Activated CD4-positive, alpha-beta T cell treated with anti-CD3 and anti-CD28 coated beads for 36 hours (primary cell): Measurements from ENCODE around the gene NUDT16L1. TPM values are rescaled to one million over a fixed set of nuclear protein-coding genes. Genes with fewer than 3 reads are reported as not detected.

Experiments used
- ATAC-seq: fragments of 200-7000 bp; cut with Tn5 transposase; one replicate; pipeline ENCODE4 v1.10.0; 2021; ENCODE audit warnings: mild to moderate bottlenecking, moderate library complexity
- CTCF ChIA-PET: fragments of 350-600 bp; sonication (Branson Sonifier 250); formaldehyde crosslinking; loops from one replicate; lab custom pipeline; 2021; ENCODE audit warnings: antibody characterized with exemption; lab: Charles Lee
- POLR2A ChIA-PET: fragments of 350-600 bp; sonication (Branson Sonifier 250); formaldehyde crosslinking; loops from one replicate; lab custom pipeline; 2021; ENCODE audit warnings: antibody characterized with exemption, inconsistent platforms; lab: Charles Lee
- DNase-seq: peaks from one replicate; pipeline ENCODE4 v3.0.0-alpha.2; 2020
- H3K27ac Mint-ChIP-seq: one replicate; pipeline ENCODE4 v1.8.0; 2021; ENCODE audit warnings: mixed read lengths
- H3K27me3 Mint-ChIP-seq: one replicate; pipeline ENCODE4 v1.8.0; 2021; ENCODE audit warnings: mixed read lengths
- H3K36me3 Mint-ChIP-seq: one replicate; pipeline ENCODE4 v1.8.0; 2021; ENCODE audit warnings: low read depth, mixed read lengths
- H3K4me1 Mint-ChIP-seq: one replicate; pipeline ENCODE4 v1.8.0; 2021; ENCODE audit warnings: mixed read lengths
- H3K4me3 Mint-ChIP-seq: one replicate; pipeline ENCODE4 v1.8.0; 2021; ENCODE audit warnings: mild to moderate bottlenecking, moderate library complexity, mixed read lengths
- H3K9me3 Mint-ChIP-seq: one replicate; pipeline ENCODE4 v1.8.0; 2021; ENCODE audit warnings: low read depth, mixed read lengths
- intact Hi-C, 2 experiments: fragments of 100-400 bp; cut with DNase I in 1 of 2; cut with micrococcal nuclease in 1 of 2; formaldehyde crosslinking; loops; one replicate each; pipeline versions ENCODE4 v1.14.2 to v1.15.1; 2022 to 2024; cut with DNase I, micrococcal nuclease
- total RNA-seq, 2 experiments: library from RNA; stranded (reverse); gene quantifications; one replicate each; pipeline ENCODE4 v1.2.3, GENCODE V29; 2021

NUDT16L1 gene
- total RNA-seq, 2 experiments from 2014 or later, result 16.4 to 22.5 TPM

DNA sequence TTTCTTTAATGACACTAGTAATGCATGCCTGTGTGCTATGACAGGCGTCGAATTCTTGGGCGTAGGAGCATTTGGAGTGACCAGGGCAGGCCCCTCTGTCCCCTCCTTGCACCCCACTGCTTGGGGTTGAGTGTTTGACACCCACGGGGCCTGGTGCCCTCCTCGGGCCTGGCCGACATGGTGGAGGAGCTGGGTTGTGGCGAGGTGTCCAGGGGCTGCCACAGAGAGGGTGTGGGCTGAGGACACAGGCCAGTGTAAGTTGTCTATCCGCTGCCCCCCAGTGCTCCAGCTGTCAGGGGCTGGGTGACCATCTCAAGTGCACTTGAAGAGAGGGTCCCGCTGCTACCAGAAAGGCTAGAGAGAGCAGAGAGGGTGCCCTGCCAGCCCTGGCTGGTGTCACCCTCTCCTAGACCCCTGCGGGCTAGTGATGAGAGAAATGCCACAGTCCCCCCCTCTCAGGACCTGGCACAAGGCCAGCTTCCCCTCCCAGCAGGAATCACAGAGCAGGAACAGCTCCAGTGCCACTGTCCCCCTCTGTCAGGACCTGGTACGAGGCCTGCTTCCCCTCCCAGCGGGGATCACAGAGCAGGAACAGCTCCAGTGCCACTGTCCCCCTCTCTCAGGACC lies 38.3 kb upstream of the NUDT16L1 start:
- CTCF ChIA-PET, result no interaction called here
- Mint-ChIP-seq H3K9me3 (no peaks in the 10 kb centered on the region), H3K36me3 (peaks cover 21% of the 10 kb centered on the region), H3K4me1 (peaks cover 22% of the 10 kb centered on the region), H3K4me3 (no peak overlapping the region), H3K27me3 (no peaks in the 10 kb centered on the region), H3K27ac (no peak overlapping the region)
- DNase-seq (no peak), ATAC-seq (no peak)
- intact Hi-C loops, result no loop called here
- POLR2A ChIA-PET, result no interaction called here

DNA sequence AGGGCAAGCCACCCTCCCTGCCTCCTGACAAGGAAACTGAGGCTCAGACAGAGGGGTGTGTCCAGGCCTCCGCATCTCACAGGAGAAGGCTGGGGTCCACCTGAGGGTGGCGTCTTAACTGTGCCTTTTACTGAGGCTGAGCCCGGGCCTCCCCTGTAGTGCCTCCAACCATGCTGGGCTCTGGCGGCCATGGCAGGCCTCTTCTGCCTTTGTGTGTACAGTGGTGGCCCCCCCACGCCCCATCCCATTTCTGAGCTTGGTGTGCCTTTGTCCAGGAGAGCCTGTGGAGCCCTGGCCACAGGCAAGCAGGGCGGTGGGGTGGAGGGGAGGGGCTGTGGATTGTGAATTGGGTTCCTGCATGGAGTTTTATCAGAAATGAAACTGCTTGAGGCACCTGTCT lies 37.6 kb upstream of the NUDT16L1 start:
- DNase-seq, result no peak
- intact Hi-C loops, result no loop called here
- H3K4me1 Mint-ChIP-seq, result peaks cover 26% of the 10 kb centered on the region
- ChIA-PET POLR2A (interaction anchor here (0.6 kb wide), 1 partner anchor 37 kb away, joined by 3 read pairs; no protein-coding TSS in a partner anchor), CTCF (no interaction called here)
- no peak overlapping the region for H3K4me3 Mint-ChIP-seq
- H3K9me3 Mint-ChIP-seq, result no peaks in the 10 kb centered on the region
- peaks cover 15% of the 10 kb centered on the region for H3K36me3 Mint-ChIP-seq
- H3K27ac Mint-ChIP-seq, result no peak overlapping the region
- ATAC-seq, result no peak
- H3K27me3 Mint-ChIP-seq, result no peaks in the 10 kb centered on the region

DNA sequence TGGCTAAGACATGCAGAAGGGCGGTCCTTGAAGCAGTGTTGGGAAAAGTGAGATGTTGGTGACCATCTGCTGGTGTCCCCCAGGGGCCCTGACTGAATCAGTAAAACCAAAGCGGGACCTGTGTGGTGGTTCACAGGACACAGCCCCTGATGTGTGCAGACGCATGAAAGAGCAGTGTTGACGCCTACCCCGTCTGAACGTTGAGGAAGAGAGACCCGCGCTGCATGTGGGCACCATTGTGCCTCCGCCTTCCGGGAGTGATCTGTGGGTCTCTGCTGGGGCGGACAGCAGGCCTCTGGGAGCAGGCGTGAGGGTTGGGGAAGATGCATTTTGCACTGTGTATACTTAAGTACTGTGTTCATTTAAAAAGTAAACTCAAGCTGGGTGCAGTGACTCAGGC lies 37.1 kb upstream of the NUDT16L1 start:
- Mint-ChIP-seq H3K36me3 (peaks cover 12% of the 10 kb centered on the region), H3K27ac (no peak overlapping the region), H3K27me3 (no peaks in the 10 kb centered on the region), H3K4me1 (peaks cover 30% of the 10 kb centered on the region), H3K4me3 (no peak overlapping the region), H3K9me3 (no peaks in the 10 kb centered on the region)
- ChIA-PET POLR2A (interaction anchor here (0.6 kb wide), 1 partner anchor 36 kb away, joined by 3 read pairs; no protein-coding TSS in a partner anchor), CTCF (no interaction called here)
- ATAC-seq (no peak), DNase-seq (no peak)
- intact Hi-C loops, result no loop called here

DNA sequence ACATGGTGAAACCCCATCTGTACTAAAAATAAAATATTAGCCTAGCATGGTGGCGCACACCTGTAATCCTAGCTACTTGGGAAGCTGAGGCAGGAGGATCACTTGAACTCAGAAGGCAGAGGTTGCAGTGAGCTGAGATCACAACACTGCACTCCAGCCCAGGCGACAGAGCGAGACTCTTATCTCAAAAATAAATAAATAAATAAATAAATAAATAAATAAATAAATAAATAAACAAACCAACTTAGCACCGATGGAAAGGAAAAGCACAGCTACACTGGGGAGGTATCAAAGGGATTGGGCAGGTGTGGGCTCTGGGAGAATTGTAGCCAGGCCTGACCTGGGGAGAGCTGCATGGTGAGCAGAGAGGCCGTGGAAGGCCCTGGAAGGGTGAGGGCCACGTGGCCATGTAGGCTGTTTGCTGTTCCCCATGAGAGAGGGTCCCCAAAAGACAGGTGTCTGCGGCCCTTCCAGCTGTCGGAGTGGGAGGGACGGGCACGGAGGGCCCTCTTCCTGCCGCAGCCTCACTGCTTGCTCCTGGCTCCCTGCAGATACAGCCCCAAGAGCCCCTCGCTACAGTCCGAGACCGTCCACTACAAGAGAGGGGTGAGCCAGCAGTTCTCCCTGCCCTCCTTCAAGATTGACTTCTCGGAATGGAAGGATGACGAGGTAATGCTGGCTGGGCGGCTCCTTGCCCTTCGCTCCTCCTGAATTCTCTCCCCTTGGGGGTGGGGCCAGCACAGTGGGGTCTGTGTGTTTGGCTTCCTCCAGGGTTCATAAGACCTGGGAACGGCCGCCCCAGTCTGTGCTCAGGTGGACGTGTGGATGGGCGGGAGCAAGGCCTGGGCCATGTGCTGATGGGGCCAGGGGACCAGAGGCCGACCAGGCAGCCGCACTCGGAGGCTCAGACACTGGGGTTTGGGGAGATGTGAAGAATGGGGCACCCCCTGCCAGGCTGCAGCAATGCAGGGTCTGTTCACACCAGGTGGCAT lies 36.4 kb upstream of the NUDT16L1 start:
- peaks cover 37% of the 10 kb centered on the region for H3K4me1 Mint-ChIP-seq
- CTCF ChIA-PET, result interaction anchor here (0.6 to 0.8 kb wide), 2 partner anchors 33 to 151 kb away, joined by 3 to 4 read pairs; no protein-coding TSS in a partner anchor
- H3K36me3 Mint-ChIP-seq, result peaks cover 10% of the 10 kb centered on the region
- H3K27me3 Mint-ChIP-seq, result no peaks in the 10 kb centered on the region
- H3K9me3 Mint-ChIP-seq, result no peaks in the 10 kb centered on the region
- no peak overlapping the region for H3K27ac Mint-ChIP-seq
- intact Hi-C loops, result no loop called here
- DNase-seq, result no peak
- no peak overlapping the region for H3K4me3 Mint-ChIP-seq
- no peak for ATAC-seq
- POLR2A ChIA-PET, result interaction anchor here (0.6 kb wide), 1 partner anchor 36 kb away, joined by 3 read pairs; no protein-coding TSS in a partner anchor

DNA sequence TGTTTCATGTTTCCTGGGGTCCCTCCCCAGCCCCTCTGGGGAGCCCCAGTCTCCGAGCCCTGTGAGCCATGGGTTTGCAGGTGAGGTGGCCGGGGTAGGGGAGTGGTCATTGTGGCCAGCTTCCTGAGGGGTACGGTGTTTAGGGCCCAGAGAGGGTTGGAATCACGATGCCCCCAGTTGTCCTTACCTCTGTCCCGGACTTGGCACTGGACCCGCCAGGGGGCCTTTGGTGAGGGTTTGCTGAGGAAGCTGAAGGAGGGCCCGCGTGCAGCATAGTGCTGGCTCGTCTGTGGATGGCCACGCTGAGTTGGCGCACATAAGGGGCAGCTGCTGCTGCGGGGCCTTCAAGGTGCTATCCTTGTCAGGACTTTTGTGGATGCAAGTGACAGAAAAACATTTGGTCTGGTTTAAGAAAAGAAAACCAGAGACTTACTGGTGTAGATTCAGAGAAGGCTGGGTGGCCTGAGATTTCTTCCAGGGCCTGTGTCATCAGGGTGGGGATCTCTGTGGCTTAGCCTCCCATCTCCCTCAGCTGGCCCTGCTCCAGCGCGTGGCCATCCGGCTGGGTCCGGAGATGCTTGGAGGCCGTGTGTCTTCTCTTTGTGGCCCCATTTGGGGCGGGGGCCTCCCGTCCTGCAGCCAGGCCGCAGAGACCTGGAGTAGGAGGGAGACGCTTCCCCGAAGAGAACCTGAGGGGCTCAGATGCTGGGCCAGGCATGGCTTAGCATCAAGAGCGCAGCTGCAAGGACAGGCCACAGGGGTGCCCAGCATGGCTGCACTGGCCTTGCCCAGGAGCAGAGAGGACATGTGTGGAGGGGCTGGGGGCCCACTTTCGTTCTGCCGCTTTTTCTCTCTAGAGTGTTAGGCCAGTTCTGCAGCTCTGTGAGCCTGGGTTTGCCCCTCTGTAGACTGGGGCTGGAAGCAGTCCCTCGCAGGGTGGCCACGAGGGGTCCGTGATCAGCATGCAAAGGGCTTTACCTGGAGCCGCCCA lies 33.7 kb upstream of the NUDT16L1 start:
- peaks cover 62% of the 10 kb centered on the region for H3K4me1 Mint-ChIP-seq
- DNase-seq, result no peak
- ATAC-seq, result no peak
- H3K36me3 Mint-ChIP-seq, result peaks cover 20% of the 10 kb centered on the region
- intact Hi-C loops, result loop anchor here (1.0 to 5.0 kb wide), 4 partner anchors 32 to 75 kb away; partner anchors contain the start of genes ANKS3 (in 1 of the 2), DNAAF8 (in 1 of the 2) and MGRN1 (in 1 of the 2)
- no peaks in the 10 kb centered on the region for H3K27me3 Mint-ChIP-seq
- H3K9me3 Mint-ChIP-seq, result no peaks in the 10 kb centered on the region
- ChIA-PET CTCF (interaction anchor here (1.0 to 1.6 kb wide), 3 partner anchors 9 to 21 kb away, joined by 3 to 4 read pairs (median 3); no protein-coding TSS in a partner anchor), POLR2A (interaction anchor here (1.0 kb wide), 1 partner anchor 35 kb away, joined by 3 read pairs; the partner anchor contains the start of gene MGRN1)
- no peak overlapping the region for H3K27ac Mint-ChIP-seq
- H3K4me3 Mint-ChIP-seq, result no peak overlapping the region

DNA sequence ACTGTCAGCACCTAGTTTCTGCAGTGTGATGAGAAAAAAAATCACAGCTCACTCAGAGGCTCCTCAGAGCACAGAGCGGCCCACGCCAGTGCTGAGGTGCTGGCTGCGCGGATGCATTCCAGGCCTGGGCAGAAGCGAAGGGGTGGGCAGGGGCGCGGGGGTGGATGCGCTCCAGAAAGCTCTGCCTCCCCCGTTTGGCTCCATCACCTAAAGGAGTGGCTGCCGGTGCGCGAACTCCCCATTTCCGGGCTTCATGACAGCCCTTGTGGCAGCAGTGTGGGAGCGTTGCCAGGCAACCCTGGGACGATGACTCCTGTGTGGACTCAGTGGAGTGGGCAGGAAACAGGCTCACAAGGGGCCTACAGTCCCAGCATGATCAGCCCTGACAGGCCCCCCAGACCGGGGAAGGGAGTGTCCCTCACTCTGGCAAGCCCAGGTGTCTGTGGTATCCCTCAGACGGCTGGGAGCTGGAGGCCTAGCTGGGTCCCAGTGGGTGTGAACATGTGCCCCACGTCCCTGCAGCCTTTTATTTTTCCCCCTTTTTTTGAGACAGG lies 32.8 kb upstream of the NUDT16L1 start:
- ChIA-PET CTCF (interaction anchor here (0.7 to 1.4 kb wide), 3 partner anchors 10 to 124 kb away, joined by 3 read pairs; no protein-coding TSS in a partner anchor), POLR2A (interaction anchor here (1.0 to 1.2 kb wide), 2 partner anchors 35 to 185 kb away, joined by 3 read pairs; partner anchors contain the start of genes HMOX2 and MGRN1)
- no peaks in the 10 kb centered on the region for H3K9me3 Mint-ChIP-seq
- peaks cover 23% of the 10 kb centered on the region for H3K36me3 Mint-ChIP-seq
- ATAC-seq (peak; percentile 82), DNase-seq (peak; percentile 94)
- peak overlapping the region; percentile 68 for H3K27ac Mint-ChIP-seq
- intact Hi-C loops, result loop anchor here (1.0 to 5.0 kb wide), 4 partner anchors 33 to 74 kb away; partner anchors contain the start of genes ANKS3 (in 1 of the 2), DNAAF8 (in 1 of the 2) and MGRN1 (in 1 of the 2)
- H3K27me3 Mint-ChIP-seq, result no peaks in the 10 kb centered on the region
- H3K4me3 Mint-ChIP-seq, result no peak overlapping the region
- H3K4me1 Mint-ChIP-seq, result peaks cover 70% of the 10 kb centered on the region

DNA sequence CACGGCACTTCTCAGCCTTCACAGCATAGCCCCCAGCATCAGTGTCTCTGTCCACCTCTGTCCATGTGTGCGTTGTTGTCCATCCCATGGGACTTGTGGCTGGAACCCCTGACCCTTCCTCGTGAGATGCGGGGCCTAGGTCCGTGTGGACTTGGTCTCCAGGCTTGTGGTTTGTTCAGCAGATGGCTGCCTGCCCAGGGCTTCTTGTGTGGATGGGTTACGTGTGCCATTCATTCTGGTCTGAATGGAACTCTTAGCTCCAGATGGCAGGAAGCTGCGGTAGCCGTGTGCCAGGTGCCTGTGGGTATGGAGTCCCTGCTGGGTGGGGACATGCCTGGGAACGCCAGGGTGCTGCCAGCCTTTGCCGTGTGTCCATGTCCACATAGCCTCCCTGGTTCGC lies 31.7 kb upstream of the NUDT16L1 start:
- Mint-ChIP-seq H3K9me3 (no peaks in the 10 kb centered on the region), H3K4me3 (no peak overlapping the region), H3K4me1 (peaks cover 75% of the 10 kb centered on the region), H3K27ac (peak overlapping the region; percentile 78), H3K27me3 (no peaks in the 10 kb centered on the region), H3K36me3 (peaks cover 19% of the 10 kb centered on the region)
- intact Hi-C loops, result loop anchor here (2.0 to 5.0 kb wide), 2 partner anchors 34 to 73 kb away; partner anchors contain the start of genes ANKS3 (in 1 of the 2) and DNAAF8 (in 1 of the 2)
- ATAC-seq, result no peak
- CTCF ChIA-PET, result no interaction called here
- no peak for DNase-seq
- POLR2A ChIA-PET, result interaction anchor here (1.2 kb wide), 1 partner anchor 186 kb away, joined by 3 read pairs; the partner anchor contains the start of gene HMOX2

DNA sequence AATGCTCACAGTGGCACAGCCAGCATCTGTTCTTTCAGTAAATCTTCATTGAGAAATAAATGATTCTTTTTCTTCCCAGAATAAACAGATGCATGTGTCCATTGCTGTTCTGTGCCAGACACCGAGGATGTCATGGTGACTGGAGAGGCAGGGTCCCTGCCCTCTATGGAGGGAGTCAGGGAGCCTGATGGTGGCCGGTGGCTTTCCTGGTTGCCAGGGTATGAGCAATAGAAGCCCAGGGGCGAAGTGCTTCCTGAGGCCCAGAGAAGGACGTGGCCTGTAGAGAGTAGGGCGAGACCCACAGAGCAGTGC lies 29.9 kb upstream of the NUDT16L1 start:
- ChIA-PET POLR2A (interaction anchor here (0.6 kb wide), 1 partner anchor 48 kb away, joined by 3 read pairs; no protein-coding TSS in a partner anchor), CTCF (no interaction called here)
- intact Hi-C loops, result loop anchor here in 1 of 2 experiments (5.0 kb wide), 1 partner anchor 36 kb away; no protein-coding TSS in a partner anchor
- ATAC-seq, result no peak
- peaks cover 73% of the 10 kb centered on the region for H3K4me1 Mint-ChIP-seq
- H3K4me3 Mint-ChIP-seq, result peak overlapping the region; percentile 31
- no peaks in the 10 kb centered on the region for H3K9me3 Mint-ChIP-seq
- peak overlapping the region; percentile 92 for H3K27ac Mint-ChIP-seq
- H3K27me3 Mint-ChIP-seq, result no peaks in the 10 kb centered on the region
- no peak for DNase-seq
- H3K36me3 Mint-ChIP-seq, result peaks cover 27% of the 10 kb centered on the region

DNA sequence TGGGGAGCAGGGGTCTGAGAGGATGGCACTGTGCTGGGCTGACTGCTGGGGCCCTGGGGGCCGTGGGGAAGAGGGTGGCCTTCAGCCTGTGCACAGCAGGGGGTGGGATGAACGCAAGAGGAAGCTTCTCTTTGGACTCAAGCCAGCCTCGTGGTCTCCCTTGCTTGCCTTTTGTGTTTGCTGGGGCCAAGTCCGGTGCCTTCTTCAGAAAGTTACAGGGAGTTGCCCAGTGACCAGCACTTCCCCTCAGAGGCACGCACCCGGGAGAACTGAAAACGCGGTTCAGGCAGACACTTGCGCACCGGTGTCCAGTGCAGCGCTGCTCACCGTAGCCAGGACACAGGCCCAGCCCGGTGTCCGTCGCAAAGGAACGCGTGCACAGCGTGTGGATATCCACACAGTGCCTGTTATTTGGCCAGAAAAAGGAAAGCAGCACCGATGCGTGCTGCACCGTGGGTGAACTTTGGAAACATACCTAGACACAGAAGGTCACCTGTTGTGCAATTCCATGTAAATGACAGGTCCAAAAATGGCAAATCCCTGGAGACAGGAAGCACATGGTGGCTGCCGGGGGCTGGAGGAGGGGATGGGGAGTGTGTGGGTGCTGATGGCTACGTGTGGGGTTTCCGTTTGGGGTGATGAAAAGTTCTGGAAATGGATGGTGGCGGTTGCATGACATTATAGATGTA lies 29.4 kb upstream of the NUDT16L1 start:
- ChIA-PET CTCF (interaction anchor here (0.6 kb wide), 1 partner anchor 39 kb away, joined by 4 read pairs; the partner anchor contains the start of gene MGRN1), POLR2A (interaction anchor here (0.6 kb wide), 2 partner anchors 18 to 48 kb away, joined by 3 read pairs; no protein-coding TSS in a partner anchor)
- peak overlapping the region; percentile 60 for H3K4me3 Mint-ChIP-seq
- H3K36me3 Mint-ChIP-seq, result peaks cover 27% of the 10 kb centered on the region
- peak; percentile 21 for DNase-seq
- peaks cover 68% of the 10 kb centered on the region for H3K4me1 Mint-ChIP-seq
- H3K27me3 Mint-ChIP-seq, result no peaks in the 10 kb centered on the region
- ATAC-seq, result no peak
- no peaks in the 10 kb centered on the region for H3K9me3 Mint-ChIP-seq
- peak overlapping the region; percentile 92 for H3K27ac Mint-ChIP-seq
- intact Hi-C loops, result loop anchor here in 1 of 2 experiments (5.0 kb wide), 1 partner anchor 37 kb away; no protein-coding TSS in a partner anchor
